ENCODE data around the gene KLF9.
"Not testable (repeated sequence)": the region's sequence is repeated elsewhere in the genome, so short reads cannot be mapped to it uniquely, and the experiment has no call there.

Gene KLF9

GRCh38 chr9:70404261-70404660, 10.2 kb downstream of the KLF9 start:
- DNase-seq (ENCODE audit: low read depth): no peak

- DNase-seq (ENCODE audit: low read depth): no peak
Measured at GRCh38 chr9:70403618-70404025, 10.8 kb downstream of the KLF9 start.

- no peak for DNase-seq (ENCODE audit: low read depth)
Measured at GRCh38 chr9:70403166-70403565, 11.3 kb downstream of the KLF9 start.

GRCh38 chr9:70402213-70402612, 12.2 kb downstream of the KLF9 start:
- no peak for DNase-seq (ENCODE audit: low read depth)

- not testable (repeated sequence) for DNase-seq (ENCODE audit: low read depth)
Measured at GRCh38 chr9:70401241-70401640, 13.2 kb downstream of the KLF9 start.

GRCh38 chr9:70400107-70400892, 14.2 kb downstream of the KLF9 start:
- no peak for DNase-seq (ENCODE audit: low read depth)

GRCh38 chr9:70399141-70399540, 15.3 kb downstream of the KLF9 start:
- DNase-seq (ENCODE audit: low read depth): no peak

GRCh38 chr9:70398145-70398556, 16.3 kb downstream of the KLF9 start:
- DNase-seq (ENCODE audit: low read depth): no peak

GRCh38 chr9:70395652-70396051, 18.8 kb downstream of the KLF9 start:
- DNase-seq (ENCODE audit: low read depth): no peak

- no peak for DNase-seq (ENCODE audit: low read depth)
Measured at GRCh38 chr9:70392850-70393249, 21.6 kb downstream of the KLF9 start.

GRCh38 chr9:70392189-70392588, 22.3 kb downstream of the KLF9 start:
- DNase-seq (ENCODE audit: low read depth): no peak

- DNase-seq (ENCODE audit: low read depth): no peak
Measured at GRCh38 chr9:70390933-70391341, 23.5 kb downstream of the KLF9 start.

- DNase-seq (ENCODE audit: low read depth): no peak
Measured at GRCh38 chr9:70389621-70390266, 24.7 kb downstream of the KLF9 start.

- DNase-seq (ENCODE audit: low read depth): no peak
Measured at GRCh38 chr9:70389188-70389587, 25.3 kb downstream of the KLF9 start.

GRCh38 chr9:70387663-70388062, 26.8 kb downstream of the KLF9 start:
- no peak for DNase-seq (ENCODE audit: low read depth)

- DNase-seq (ENCODE audit: low read depth): no peak
Measured at GRCh38 chr9:70385426-70385825, 29.0 kb downstream of the KLF9 start.

- no peak for DNase-seq (ENCODE audit: low read depth)
Measured at GRCh38 chr9:70382709-70383605, 31.5 kb downstream of the KLF9 start.

GRCh38 chr9:70382046-70382708, 32.3 kb downstream of the KLF9 start:
- no peak for DNase-seq (ENCODE audit: low read depth)

- no peak for DNase-seq (ENCODE audit: low read depth)
Measured at GRCh38 chr9:70374962-70375618, 39.4 kb downstream of the KLF9 start.

GRCh38 chr9:70367305-70367930, 47.0 kb downstream of the KLF9 start:
- DNase-seq (ENCODE audit: low read depth): no peak

GRCh38 chr9:70363760-70364159, 50.7 kb downstream of the KLF9 start:
- DNase-seq (ENCODE audit: low read depth): no peak

Data from non-pigmented ciliary epithelial cell (primary cell).